ENCODE results near the gene ZFYVE21.
"Not testable (repeated sequence)": the region's sequence is repeated elsewhere in the genome, so short reads cannot be mapped to it uniquely, and the experiment has no call there.

ZFYVE21 gene

GRCh38 chr14:103690332-103690731 is 25.3 kb upstream of the ZFYVE21 start:
- in situ Hi-C loops (cut with HindIII; ENCODE audit: low sequenced_read_pairs), result no loop called here

- in situ Hi-C loops (cut with HindIII; ENCODE audit: low sequenced_read_pairs), result not testable (repeated sequence)
These were observed 24.0 kb upstream of the ZFYVE21 start for GRCh38 chr14:103691655-103692054.

- in situ Hi-C loops (cut with HindIII; ENCODE audit: low sequenced_read_pairs), result no loop called here
These were observed 23.5 kb upstream of the ZFYVE21 start for GRCh38 chr14:103692159-103692558.

- in situ Hi-C loops (cut with HindIII; ENCODE audit: low sequenced_read_pairs), result no loop called here
These were observed 22.7 kb upstream of the ZFYVE21 start for GRCh38 chr14:103692871-103693270.

DNA sequence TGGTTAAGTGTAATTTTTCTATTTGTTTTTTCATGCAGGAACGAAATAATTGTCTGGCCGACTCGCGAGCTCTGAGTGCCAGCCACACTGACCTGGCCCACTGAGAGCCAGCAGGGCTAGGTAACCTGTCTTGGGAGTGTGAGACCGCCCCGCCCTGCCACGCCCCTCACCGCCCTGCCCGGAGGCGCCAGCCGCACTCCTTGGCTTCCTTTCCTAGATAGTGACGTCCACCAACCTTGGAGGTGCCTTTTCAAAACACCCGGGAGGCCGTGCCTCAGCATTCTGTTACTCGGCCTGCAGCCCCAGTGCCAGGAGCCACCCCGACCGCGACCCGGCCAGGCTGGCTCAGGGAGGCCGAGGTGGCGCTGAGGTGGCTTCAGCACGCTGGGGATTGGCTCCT is 22.1 kb upstream of the ZFYVE21 start:
- in situ Hi-C loops (cut with HindIII; ENCODE audit: low sequenced_read_pairs), result no loop called here

DNA sequence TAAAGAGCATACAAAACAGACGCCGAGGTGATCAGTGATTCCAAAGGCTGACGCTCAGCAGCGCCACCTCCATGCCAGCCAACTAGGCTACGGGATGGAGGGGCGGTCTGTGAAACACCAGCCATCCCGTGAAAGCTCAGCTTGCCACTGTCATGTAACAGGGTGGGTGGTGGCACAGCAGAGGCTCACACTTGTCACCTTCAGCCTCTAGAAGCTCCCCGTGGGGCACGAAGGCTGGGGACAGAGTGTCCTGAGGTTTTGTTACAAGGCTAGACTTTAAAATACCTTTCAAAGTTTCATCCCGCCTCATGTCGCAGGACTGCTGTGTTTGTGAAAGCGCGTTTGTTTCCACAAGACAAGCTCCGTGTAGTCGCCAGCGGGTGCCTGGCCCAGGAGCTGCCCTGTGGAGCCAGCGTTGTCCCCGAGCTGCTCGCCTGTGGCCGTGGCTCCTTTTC is 21.0 kb upstream of the ZFYVE21 start:
- in situ Hi-C loops (cut with HindIII; ENCODE audit: low sequenced_read_pairs), result no loop called here

DNA sequence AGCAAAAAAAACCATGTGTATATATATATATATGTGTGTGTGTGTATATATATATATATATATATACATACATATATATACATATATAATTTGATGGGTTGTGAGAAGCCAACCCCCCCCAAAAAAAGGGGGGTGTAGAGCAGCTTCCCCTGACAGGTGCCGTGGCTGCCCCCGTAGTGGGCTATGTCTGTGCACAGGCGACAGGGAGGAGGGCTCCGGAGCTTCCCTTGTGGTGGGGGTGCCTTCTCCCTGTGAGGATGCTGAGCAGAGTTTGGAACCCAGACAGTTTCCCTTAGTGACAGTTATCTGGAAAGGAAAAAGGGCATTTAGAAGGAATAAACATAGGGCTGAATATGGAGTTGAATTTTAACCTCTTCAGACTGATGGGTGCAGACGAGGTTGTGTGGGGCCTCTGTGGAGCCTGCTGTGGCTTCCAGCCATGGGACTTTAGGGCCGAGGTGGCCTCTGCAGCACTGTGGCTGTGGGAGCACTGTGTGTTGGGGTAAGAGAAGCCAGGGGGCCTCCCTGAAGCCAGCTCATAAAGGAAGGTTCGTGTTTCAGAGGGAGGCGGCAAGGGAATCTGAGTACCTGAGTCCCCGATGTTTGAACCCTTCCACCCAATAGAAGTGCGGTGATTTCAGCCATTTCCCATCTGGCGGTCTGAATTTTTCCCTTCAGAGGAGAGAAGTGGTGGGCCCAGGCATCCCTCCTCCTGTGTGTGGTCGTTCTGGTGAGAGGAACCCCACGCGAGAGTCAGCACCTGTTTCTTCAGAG is 20.1 kb upstream of the ZFYVE21 start:
- in situ Hi-C loops (cut with HindIII; ENCODE audit: low sequenced_read_pairs), result no loop called here

DNA sequence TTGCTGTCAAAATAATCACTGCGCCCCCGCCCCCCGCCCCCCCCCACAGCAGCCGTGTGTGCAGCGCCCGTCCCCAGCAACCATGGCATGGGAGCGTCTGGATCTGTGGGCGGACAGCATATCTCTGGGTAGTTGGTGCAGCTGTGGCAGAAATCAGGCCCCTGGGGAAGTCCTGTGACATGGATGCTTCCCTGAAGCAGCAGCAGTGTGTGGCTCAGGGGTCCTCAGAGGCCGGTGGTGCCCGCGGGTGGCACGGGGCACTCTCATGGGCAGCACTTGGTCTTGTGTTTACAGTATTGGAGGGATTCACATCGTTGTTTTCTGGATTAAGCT is 19.6 kb upstream of the ZFYVE21 start:
- in situ Hi-C loops (cut with HindIII; ENCODE audit: low sequenced_read_pairs), result no loop called here

- in situ Hi-C loops (cut with HindIII; ENCODE audit: low sequenced_read_pairs), result no loop called here
These were observed 19.0 kb upstream of the ZFYVE21 start for GRCh38 chr14:103696466-103697071.

GRCh38 chr14:103697206-103697602 is 18.4 kb upstream of the ZFYVE21 start:
- in situ Hi-C loops (cut with HindIII; ENCODE audit: low sequenced_read_pairs), result no loop called here

GRCh38 chr14:103697603-103698379 is 17.8 kb upstream of the ZFYVE21 start:
- in situ Hi-C loops (cut with HindIII; ENCODE audit: low sequenced_read_pairs), result no loop called here

- in situ Hi-C loops (cut with HindIII; ENCODE audit: low sequenced_read_pairs), result no loop called here
These were observed 17.0 kb upstream of the ZFYVE21 start for GRCh38 chr14:103698380-103699260.

- in situ Hi-C loops (cut with HindIII; ENCODE audit: low sequenced_read_pairs), result no loop called here
These were observed 16.3 kb upstream of the ZFYVE21 start for GRCh38 chr14:103699261-103699661.

DNA sequence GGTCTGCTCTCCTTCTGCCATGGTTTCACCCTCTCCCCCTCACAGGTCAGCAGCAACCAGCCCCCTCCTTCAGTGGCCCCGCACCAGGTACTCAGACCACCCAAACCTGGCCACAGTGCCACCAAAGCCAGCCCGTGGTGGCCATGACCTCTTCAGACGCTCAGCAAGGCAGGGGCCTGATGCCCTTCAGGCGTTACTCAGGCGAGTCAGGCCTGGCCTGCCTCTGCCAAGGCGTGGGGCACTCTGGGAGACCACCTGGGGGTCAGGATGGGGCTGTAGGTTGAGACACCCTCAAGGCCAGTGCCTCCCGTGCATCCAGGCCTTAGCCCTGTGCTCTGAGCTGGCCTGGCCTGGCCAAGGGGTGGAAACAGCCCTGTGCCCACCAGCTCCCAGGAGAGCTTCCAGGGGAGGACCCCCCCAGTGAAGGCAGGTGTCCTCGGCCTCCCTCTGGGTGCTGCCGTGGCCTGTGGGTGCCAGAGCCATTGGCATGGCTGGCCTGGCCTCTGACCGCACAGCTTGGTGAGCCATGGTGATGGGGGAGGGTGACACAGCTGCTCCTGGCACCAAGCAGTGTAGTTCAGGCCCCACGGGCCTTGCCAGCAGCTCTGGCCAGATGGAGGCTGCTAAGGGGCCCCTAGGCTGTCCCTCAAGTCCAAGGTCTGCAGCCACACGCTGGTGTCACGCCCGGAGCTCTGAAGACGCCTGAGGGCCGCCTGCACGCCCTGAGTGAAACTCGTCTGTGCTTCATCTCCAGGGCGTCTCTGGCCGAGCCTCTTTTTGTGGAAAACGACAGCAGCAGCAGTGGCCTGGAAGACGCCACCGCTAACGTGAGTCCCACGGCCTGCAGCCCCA is 15.5 kb upstream of the ZFYVE21 start:
- in situ Hi-C loops (cut with HindIII; ENCODE audit: low sequenced_read_pairs), result no loop called here

- in situ Hi-C loops (cut with HindIII; ENCODE audit: low sequenced_read_pairs), result no loop called here
These were observed 14.7 kb upstream of the ZFYVE21 start for GRCh38 chr14:103700753-103701490.

DNA sequence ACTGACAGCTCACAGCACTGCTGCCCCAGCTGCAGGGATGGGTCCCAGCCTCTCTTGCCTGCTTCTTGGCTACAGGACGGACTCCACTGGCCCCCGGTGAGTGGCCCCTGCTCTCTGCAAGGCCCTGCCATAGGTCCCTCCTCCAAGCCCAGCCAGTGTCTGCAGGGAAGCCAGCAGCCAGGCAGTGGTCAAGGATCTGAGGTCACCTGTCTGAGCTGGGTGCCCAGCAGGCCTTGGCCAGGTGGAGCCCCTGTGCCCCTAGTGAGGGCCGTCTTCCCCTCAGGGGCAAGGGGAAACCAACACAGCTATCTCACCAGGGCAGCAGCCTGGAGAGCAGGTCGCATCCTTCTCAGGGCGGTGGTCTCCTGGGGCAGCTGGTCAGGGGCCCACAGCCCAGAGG is 13.5 kb upstream of the ZFYVE21 start:
- in situ Hi-C loops (cut with HindIII; ENCODE audit: low sequenced_read_pairs), result no loop called here

DNA sequence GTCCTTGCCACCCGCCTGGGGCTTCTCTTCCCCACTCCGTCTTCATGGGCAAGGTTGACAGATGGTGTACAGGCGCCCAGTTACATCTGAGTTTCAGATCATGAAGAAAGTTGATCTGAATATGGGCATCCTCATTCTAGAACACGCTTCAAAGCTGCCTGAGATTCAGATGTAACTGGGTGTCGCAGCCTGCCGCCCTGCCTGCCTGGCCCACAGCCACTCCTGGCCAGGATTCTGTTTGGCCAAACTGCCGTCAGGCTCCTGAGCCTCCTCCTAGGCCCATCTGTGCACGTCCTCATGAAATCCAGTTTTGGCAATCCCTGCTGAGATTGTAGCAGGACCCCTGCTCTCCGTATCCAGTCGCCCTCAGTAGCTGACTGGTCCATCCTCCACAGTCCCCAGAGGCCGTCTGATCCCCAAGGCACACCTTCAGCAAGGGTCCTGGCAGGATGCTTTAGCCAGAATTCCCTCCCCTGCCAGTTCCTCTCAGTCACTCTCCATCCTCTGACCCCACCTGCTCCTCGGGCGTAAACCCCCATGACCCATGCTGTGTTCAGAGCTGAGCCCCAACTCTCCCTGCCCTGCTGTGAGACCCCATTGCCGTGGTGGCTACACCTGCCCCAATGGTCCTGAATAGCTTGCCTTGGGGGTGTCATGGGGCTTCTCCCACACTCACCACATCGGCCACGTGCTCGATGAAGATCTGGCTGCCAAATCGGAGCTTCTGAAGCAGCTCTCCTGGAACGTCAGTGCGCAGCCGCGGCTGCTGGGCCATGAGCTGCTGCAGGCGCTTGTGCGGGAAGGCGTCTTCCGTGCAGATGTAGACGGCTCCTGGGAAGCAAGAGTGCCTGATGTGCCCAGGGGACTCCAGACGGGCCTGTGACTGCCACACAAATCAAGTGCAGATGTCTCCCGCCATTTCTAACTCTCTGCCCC is 12.8 kb upstream of the ZFYVE21 start:
- in situ Hi-C loops (cut with HindIII; ENCODE audit: low sequenced_read_pairs), result no loop called here
